Mononuclear cell (primary cell): Measurements from ENCODE around the gene ZNF652. TPM values are rescaled to one million over a fixed set of nuclear protein-coding genes. Genes with fewer than 3 reads are reported as not detected.

ENCODE experiments used
- H3K27me3 ChIP-seq: 2 replicates; pipeline ENCODE4 v1.6.0; 2011; ENCODE audit warnings: low read length, control low read depth; ENCODE audit not compliant: insufficient read depth
- H3K4me1 ChIP-seq: 2 replicates; pipeline ENCODE4 v1.5.1; 2011; ENCODE audit warnings: mild to moderate bottlenecking, low read length, control low read depth; ENCODE audit not compliant: insufficient read depth
- H3K4me3 ChIP-seq: 2 replicates; pipeline ENCODE4 v1.5.1; 2011; ENCODE audit warnings: mild to moderate bottlenecking, low read length, moderate library complexity
- H3K9me3 ChIP-seq: 2 replicates; pipeline ENCODE4 v1.5.1; 2011; ENCODE audit warnings: low read depth, mild to moderate bottlenecking, control low read depth, low read length
- total RNA-seq: library from RNA; depleted of rRNA; stranded (reverse); fragments of >200 nt; gene quantifications from one replicate; pipeline ENCODE4 v1.2.3, GENCODE V29; 2012

The ZNF652 gene
- total RNA-seq, 1 donor: 48.9 TPM

- no peak overlapping the region for H3K4me3 ChIP-seq
- no peaks in the 10 kb centered on the region for H3K9me3 ChIP-seq
- peaks cover 21% of the 10 kb centered on the region for H3K4me1 ChIP-seq
- no peaks in the 10 kb centered on the region for H3K27me3 ChIP-seq
These were observed 103.7 kb downstream of the ZNF652 start for GRCh38 chr17:49258394-49258793.

DNA sequence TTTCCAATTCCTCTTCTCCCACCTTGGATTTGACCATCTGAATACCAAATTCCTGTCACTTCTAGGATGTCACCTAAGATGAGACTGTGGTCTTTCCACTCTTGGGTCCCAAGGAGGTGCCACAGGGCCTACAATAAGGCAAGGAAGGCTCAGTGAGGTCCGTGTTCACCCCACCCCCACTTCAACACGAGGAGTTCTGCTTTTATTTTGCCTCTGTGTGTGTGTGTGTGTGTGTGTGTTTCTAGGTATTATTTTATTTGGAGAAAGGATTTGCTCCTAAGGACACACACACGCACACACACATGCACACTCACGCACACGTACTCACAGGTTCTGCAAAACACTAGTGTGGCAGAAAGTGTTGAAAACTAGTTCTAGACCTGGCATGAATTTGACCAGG, 106.9 kb downstream of the ZNF652 start:
- Histone ChIP-seq H3K4me1 (peaks cover 31% of the 10 kb centered on the region), H3K27me3 (no peaks in the 10 kb centered on the region), H3K9me3 (no peaks in the 10 kb centered on the region), H3K4me3 (no peak overlapping the region)

- Histone ChIP-seq H3K9me3 (no peaks in the 10 kb centered on the region), H3K4me1 (peaks cover 23% of the 10 kb centered on the region), H3K27me3 (no peaks in the 10 kb centered on the region), H3K4me3 (no peak overlapping the region)
These were observed 108.0 kb downstream of the ZNF652 start for GRCh38 chr17:49254066-49254465.

DNA sequence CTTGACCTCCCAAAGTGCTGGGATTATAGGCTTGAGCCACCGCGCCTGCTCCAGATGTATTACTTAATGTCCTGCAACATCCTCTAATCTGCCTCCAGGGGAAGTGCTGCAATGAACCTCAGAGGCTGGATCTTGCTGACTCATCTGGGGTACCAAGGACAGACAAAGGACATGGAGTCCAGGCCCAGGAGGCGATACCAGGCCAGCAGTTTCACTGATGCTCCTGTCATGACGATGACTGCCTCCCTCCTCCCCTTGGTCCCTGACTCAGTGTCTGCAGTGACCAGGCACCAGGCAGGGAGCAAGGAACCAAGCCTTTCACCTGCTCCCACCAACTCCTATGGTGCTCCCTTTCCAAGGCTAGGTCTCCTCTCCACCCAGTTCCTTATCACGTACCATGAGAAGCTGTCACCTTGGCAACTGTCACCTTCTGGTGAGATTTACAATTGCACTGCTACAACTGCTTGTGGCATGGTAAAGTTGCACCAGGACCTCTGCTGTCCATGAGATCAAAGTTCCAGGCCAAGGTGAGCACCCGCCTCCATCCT, 109.8 kb downstream of the ZNF652 start:
- no peaks in the 10 kb centered on the region for H3K27me3 ChIP-seq
- no peak overlapping the region for H3K4me3 ChIP-seq
- peaks cover 23% of the 10 kb centered on the region for H3K4me1 ChIP-seq
- H3K9me3 ChIP-seq: no peaks in the 10 kb centered on the region

GRCh38 chr17:49249890-49250522, 112.0 kb downstream of the ZNF652 start:
- Histone ChIP-seq H3K4me1 (peaks cover 22% of the 10 kb centered on the region), H3K27me3 (no peaks in the 10 kb centered on the region), H3K4me3 (no peak overlapping the region), H3K9me3 (no peaks in the 10 kb centered on the region)

DNA sequence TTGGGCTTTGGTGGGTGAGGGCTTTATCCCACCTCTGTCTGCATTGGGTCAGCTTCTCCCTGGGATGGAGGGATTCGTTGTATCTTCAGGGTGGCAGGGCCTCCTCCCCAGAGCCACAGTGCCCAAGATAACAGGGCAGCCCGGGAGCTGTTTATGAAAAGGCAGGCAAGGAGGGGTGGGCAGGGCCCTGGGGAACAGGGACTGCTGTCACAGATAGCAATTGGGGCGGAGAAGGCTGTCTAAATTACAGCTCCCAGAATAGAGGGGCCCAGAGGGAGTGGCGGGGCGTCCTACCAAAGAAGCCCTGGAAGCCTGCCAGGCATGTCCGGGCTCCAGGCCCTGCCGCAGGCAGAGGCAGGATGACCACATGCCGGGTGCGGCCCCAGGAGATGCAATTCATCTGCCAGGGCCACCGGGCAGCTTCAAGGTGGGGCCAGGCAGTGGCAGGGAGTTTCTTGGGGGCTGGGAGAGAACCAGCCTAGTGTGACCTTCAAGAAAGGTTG, 112.7 kb downstream of the ZNF652 start:
- Histone ChIP-seq H3K4me3 (no peak overlapping the region), H3K4me1 (peaks cover 19% of the 10 kb centered on the region), H3K27me3 (no peaks in the 10 kb centered on the region), H3K9me3 (no peaks in the 10 kb centered on the region)

GRCh38 chr17:49247944-49248343, 114.1 kb downstream of the ZNF652 start:
- Histone ChIP-seq H3K9me3 (no peaks in the 10 kb centered on the region), H3K4me3 (no peak overlapping the region), H3K27me3 (no peaks in the 10 kb centered on the region), H3K4me1 (peaks cover 18% of the 10 kb centered on the region)

GRCh38 chr17:49244839-49245238, 117.2 kb downstream of the ZNF652 start:
- H3K9me3 ChIP-seq: no peaks in the 10 kb centered on the region
- H3K4me3 ChIP-seq: no peak overlapping the region
- H3K27me3 ChIP-seq: no peaks in the 10 kb centered on the region
- H3K4me1 ChIP-seq: no peaks in the 10 kb centered on the region

Other genes with a start within 250 kb of the ZNF652 start
- under 0.01 TPM for gene B4GALNT2, start 229.5 kb downstream of the ZNF652 start, total RNA-seq
- 3.3 TPM for gene GNGT2, start 151.7 kb downstream of the ZNF652 start, total RNA-seq
- 6.3 TPM for gene ABI3, start 151.5 kb downstream of the ZNF652 start, total RNA-seq
- gene PHOSPHO1, start 131.5 kb downstream of the ZNF652 start, total RNA-seq: 0.21 TPM
- 28.7 TPM for gene PHB1, start 52.6 kb upstream of the ZNF652 start, total RNA-seq
- gene NGFR, start 133.0 kb upstream of the ZNF652 start, total RNA-seq: 0.21 TPM
- not detected for gene NXPH3, start 213.6 kb upstream of the ZNF652 start, total RNA-seq